Naive thymus-derived CD4-positive, alpha-beta T cell (primary cell): ENCODE measurements around the gene PARP2. TPM values are rescaled to one million over a fixed set of nuclear protein-coding genes. Genes with fewer than 3 reads are reported as not detected.

Experiments used
- ATAC-seq: fragments of 150-1000 bp; cut with Tn5 transposase; 2 replicates; pipeline ENCODE4 v1.10.0; 2021; ENCODE audit warnings: mild to moderate bottlenecking, moderate library complexity
- CTCF ChIA-PET: fragments of 350-600 bp; sonication (Branson Sonifier 250); formaldehyde crosslinking; loops from one replicate; lab custom pipeline; 2021; ENCODE audit warnings: antibody characterized with exemption; lab: Charles Lee
- POLR2A ChIA-PET: fragments of 350-600 bp; sonication (Branson Sonifier 250); formaldehyde crosslinking; loops from one replicate; lab custom pipeline; 2021; ENCODE audit warnings: antibody characterized with exemption, inconsistent platforms; lab: Charles Lee
- DNase-seq, 9 donors: peaks; one replicate each; pipeline versions ENCODE4 v3.0.0 to v3.0.0-alpha.2; 2020 to 2022; ENCODE audit warnings: mixed read lengths in 1 of 9
- H3K27ac ChIP-seq: one replicate; pipeline ENCODE4 v1.7.0; 2013; ENCODE audit warnings: mild to moderate bottlenecking, low read depth, low read length, moderate library complexity
- H3K27me3 ChIP-seq, 2 donors: one replicate each; pipeline ENCODE4 v1.7.0; 2013; ENCODE audit warnings: low read length in 2 of 2, mild to moderate bottlenecking in 2 of 2, moderate library complexity in 2 of 2; ENCODE audit not compliant: control insufficient read depth in 2 of 2, insufficient read depth in 2 of 2
- H3K36me3 ChIP-seq, 3 experiments: 1 replicate in 2 of 3; 2 replicates in 1 of 3; pipeline ENCODE4 v1.7.0; 2013; ENCODE audit warnings: low read length in 3 of 3, mild to moderate bottlenecking in 3 of 3, moderate library complexity in 1 of 3; ENCODE audit not compliant: insufficient read depth in 3 of 3, control insufficient read depth in 2 of 3
- H3K4me1 ChIP-seq, 2 donors: one replicate each; pipeline ENCODE4 v1.7.0; 2013; ENCODE audit warnings: low read length in 2 of 2, mild to moderate bottlenecking in 2 of 2, moderate library complexity in 1 of 2; ENCODE audit not compliant: control insufficient read depth in 2 of 2, insufficient read depth in 2 of 2
- H3K4me3 ChIP-seq: 2 replicates; pipeline ENCODE4 v1.7.0; 2013; ENCODE audit warnings: mild to moderate bottlenecking, low read length
- H3K9me3 ChIP-seq, 3 experiments: 1 replicate in 2 of 3; 2 replicates in 1 of 3; pipeline ENCODE4 v1.7.0; 2013; ENCODE audit warnings: low read length in 3 of 3; ENCODE audit not compliant: control insufficient read depth in 2 of 3
- H3K27ac Mint-ChIP-seq, 9 donors: one replicate each; pipeline ENCODE4 v1.8.0; 2020 to 2022; ENCODE audit warnings: mixed read lengths in 9 of 9, mild to moderate bottlenecking in 8 of 9, moderate library complexity in 5 of 9, inconsistent platforms in 2 of 9
- H3K27me3 Mint-ChIP-seq, 5 donors: one replicate each; pipeline ENCODE4 v1.8.0; 2021 to 2022; ENCODE audit warnings: mixed read lengths in 5 of 5, mild to moderate bottlenecking in 1 of 5
- H3K36me3 Mint-ChIP-seq, 5 donors: one replicate each; pipeline ENCODE4 v1.8.0; 2020 to 2022; ENCODE audit warnings: mixed read lengths in 5 of 5, mild to moderate bottlenecking in 3 of 5, inconsistent platforms in 1 of 5
- H3K4me1 Mint-ChIP-seq, 7 donors: one replicate each; pipeline ENCODE4 v1.8.0; 2020 to 2022; ENCODE audit warnings: mixed read lengths in 7 of 7, mild to moderate bottlenecking in 3 of 7, inconsistent platforms in 1 of 7
- H3K4me3 Mint-ChIP-seq, 10 donors: one replicate each; pipeline ENCODE4 v1.8.0; 2020 to 2022; ENCODE audit warnings: mild to moderate bottlenecking in 10 of 10, mixed read lengths in 10 of 10, moderate library complexity in 6 of 10, inconsistent platforms in 2 of 10
- H3K9me3 Mint-ChIP-seq, 11 donors: one replicate each; pipeline ENCODE4 v1.8.0; 2020 to 2022; ENCODE audit warnings: mixed read lengths in 11 of 11, mild to moderate bottlenecking in 4 of 11, inconsistent platforms in 1 of 11, moderate library complexity in 1 of 11
- intact Hi-C, 2 donors: fragments of 100-400 bp; cut with micrococcal nuclease; formaldehyde crosslinking; loops; one replicate each; pipeline ENCODE4 v1.15.1; 2023
- polyA plus RNA-seq, 2 donors: library from polyadenylated mRNA; unstranded; fragments of 300-500 nt; fragmentation: Illumina TruSeq; gene quantifications; one replicate each; pipeline ENCODE4 v1.2.3, GENCODE V29; 2021
- total RNA-seq, 6 experiments: library from RNA in 5 of 6; stranded (reverse) in 5 of 6; gene quantifications; 1 replicate in 5 of 6; 2 replicates in 1 of 6; pipeline ENCODE4 v1.2.3 and lab custom pipeline; 2021 to 2026

Gene PARP2
- total and polyA plus RNA-seq, 7 experiments from 2014 or later = 9.8 to 24.5 (median 18.9) TPM

- POLR2A ChIA-PET = no interaction called here
- Histone ChIP-seq H3K36me3 (peaks cover 18 to 85% (median 43%) of the 10 kb centered on the region in 3 experiments), H3K27ac (no peak overlapping the region), H3K4me1 (no peaks in the 10 kb centered on the region), H3K4me3 (no peak overlapping the region), H3K27me3 (no peaks in the 10 kb centered on the region), H3K9me3 (no peaks in the 10 kb centered on the region)
- H3K36me3 Mint-ChIP-seq = peaks cover 14 to 65% (median 43%) of the 10 kb centered on the region in 5 donors
- no peak overlapping the region for H3K4me3 Mint-ChIP-seq
- no peaks in the 10 kb centered on the region for H3K9me3 Mint-ChIP-seq
- no peaks in the 10 kb centered on the region for H3K27me3 Mint-ChIP-seq
- DNase-seq = no peak
- ATAC-seq = no peak
- peak overlapping the region in 1 of 9 donors; percentile 38 for H3K27ac Mint-ChIP-seq
- peaks cover 0 to 7% (median 0%) of the 10 kb centered on the region in 7 donors for H3K4me1 Mint-ChIP-seq
- intact Hi-C loops = no loop called here
- CTCF ChIA-PET = no interaction called here
These were observed 48.1 kb downstream of the PARP2 start for GRCh38 chr14:20391505-20391904.

- Mint-ChIP-seq H3K4me1 (peaks cover 0 to 19% (median 4%) of the 10 kb centered on the region in 7 donors), H3K27ac (no peak overlapping the region), H3K4me3 (no peak overlapping the region), H3K27me3 (no peaks in the 10 kb centered on the region), H3K9me3 (no peaks in the 10 kb centered on the region), H3K36me3 (peaks cover 13 to 48% (median 34%) of the 10 kb centered on the region in 5 donors)
- Histone ChIP-seq H3K27me3 (no peaks in the 10 kb centered on the region), H3K27ac (no peak overlapping the region), H3K4me1 (no peaks in the 10 kb centered on the region), H3K36me3 (peaks cover 4 to 68% (median 18%) of the 10 kb centered on the region in 3 experiments), H3K9me3 (no peaks in the 10 kb centered on the region), H3K4me3 (no peak overlapping the region)
- DNase-seq (no peak), ATAC-seq (no peak)
- intact Hi-C loops = no loop called here
- ChIA-PET POLR2A (interaction anchor here (0.7 kb wide), 1 partner anchor 9 kb away, joined by 7 read pairs; no protein-coding TSS in a partner anchor), CTCF (interaction anchor here (0.6 kb wide), 1 partner anchor 115 kb away, joined by 3 read pairs; no protein-coding TSS in a partner anchor)
These were observed 54.1 kb downstream of the PARP2 start for GRCh38 chr14:20397511-20397910.

- H3K4me1 Mint-ChIP-seq = peaks cover 0 to 32% (median 7%) of the 10 kb centered on the region in 7 donors
- peaks cover 9 to 78% (median 11%) of the 10 kb centered on the region in 3 experiments for H3K36me3 ChIP-seq
- H3K4me3 Mint-ChIP-seq = peak overlapping the region in 1 of 10 donors; percentile 62
These were observed 57.1 kb downstream of the PARP2 start for GRCh38 chr14:20400589-20400964.

GRCh38 chr14:20400965-20401593 lies 57.6 kb downstream of the PARP2 start:
- H3K27me3 ChIP-seq = no peaks in the 10 kb centered on the region
- no peak overlapping the region for H3K4me3 ChIP-seq
- no peaks in the 10 kb centered on the region for H3K9me3 Mint-ChIP-seq
- no peaks in the 10 kb centered on the region for H3K9me3 ChIP-seq
- H3K36me3 Mint-ChIP-seq = peaks cover 13 to 57% (median 39%) of the 10 kb centered on the region in 5 donors
- H3K27ac ChIP-seq = no peak overlapping the region
- CTCF ChIA-PET = interaction anchor here (0.6 to 0.7 kb wide), 2 partner anchors 75 to 356 kb away, joined by 3 to 4 read pairs; no protein-coding TSS in a partner anchor
- POLR2A ChIA-PET = interaction anchor here (1.4 kb wide), 1 partner anchor 61 kb away, joined by 3 read pairs; no protein-coding TSS in a partner anchor
- intact Hi-C loops = no loop called here
- DNase-seq (peak in 1 of 9 donors; percentile 27), ATAC-seq (no peak)
- H3K36me3 ChIP-seq = peaks cover 8 to 73% (median 8%) of the 10 kb centered on the region in 3 experiments
- H3K4me1 Mint-ChIP-seq = peaks cover 0 to 32% (median 11%) of the 10 kb centered on the region in 7 donors
- H3K4me1 ChIP-seq = no peaks in the 10 kb centered on the region
- H3K4me3 Mint-ChIP-seq = peak overlapping the region in 1 of 10 donors; percentile 62
- H3K27me3 Mint-ChIP-seq = no peaks in the 10 kb centered on the region
- H3K27ac Mint-ChIP-seq = peak overlapping the region in 6 of 9 donors; percentile 23 to 84 (median 36)

More at GRCh38 chr14:20400589-20400964, 57.1 kb downstream of the PARP2 start:
- H3K4me3 ChIP-seq = no peak overlapping the region
- H3K27me3 ChIP-seq = no peaks in the 10 kb centered on the region
- H3K9me3 Mint-ChIP-seq = no peaks in the 10 kb centered on the region
- CTCF ChIA-PET = interaction anchor here (0.6 kb wide), 1 partner anchor 74 kb away, joined by 3 read pairs; no protein-coding TSS in a partner anchor
- no peak for DNase-seq
- no peak overlapping the region for H3K27ac ChIP-seq
- no peaks in the 10 kb centered on the region for H3K27me3 Mint-ChIP-seq
- intact Hi-C loops = no loop called here
- no peaks in the 10 kb centered on the region for H3K9me3 ChIP-seq
- no peaks in the 10 kb centered on the region for H3K4me1 ChIP-seq
- H3K36me3 Mint-ChIP-seq = peaks cover 13 to 60% (median 38%) of the 10 kb centered on the region in 5 donors
- ATAC-seq = no peak
- peak overlapping the region in 4 of 9 donors; percentile 3 to 78 (median 33) for H3K27ac Mint-ChIP-seq
- POLR2A ChIA-PET = interaction anchor here (1.4 kb wide), 1 partner anchor 62 kb away, joined by 3 read pairs; no protein-coding TSS in a partner anchor

- no peak overlapping the region for H3K27ac ChIP-seq
- no peaks in the 10 kb centered on the region for H3K9me3 ChIP-seq
- no peak overlapping the region for H3K4me3 ChIP-seq
- intact Hi-C loops = no loop called here
- ATAC-seq (no peak), DNase-seq (no peak)
- POLR2A ChIA-PET = no interaction called here
- CTCF ChIA-PET = interaction anchor here (0.5 to 1.0 kb wide), 2 partner anchors 10 to 11 kb away, joined by 3 to 4 read pairs; no protein-coding TSS in a partner anchor
- no peaks in the 10 kb centered on the region for H3K27me3 Mint-ChIP-seq
- H3K4me1 Mint-ChIP-seq = peaks cover 0 to 40% (median 28%) of the 10 kb centered on the region in 7 donors
- H3K27ac Mint-ChIP-seq = no peak overlapping the region
- H3K9me3 Mint-ChIP-seq = no peaks in the 10 kb centered on the region
- no peaks in the 10 kb centered on the region for H3K27me3 ChIP-seq
- H3K4me1 ChIP-seq = no peaks in the 10 kb centered on the region
- peaks cover 12 to 64% (median 38%) of the 10 kb centered on the region in 5 donors for H3K36me3 Mint-ChIP-seq
- peaks cover 8 to 75% (median 19%) of the 10 kb centered on the region in 3 experiments for H3K36me3 ChIP-seq
- H3K4me3 Mint-ChIP-seq = no peak overlapping the region
These were observed 60.1 kb downstream of the PARP2 start for GRCh38 chr14:20403521-20403920.
